Endometrium (tissue), 2 donors: ENCODE data around the gene S100A10.

Experiments used
- FAIRE-seq: peaks from 2 replicates; lab custom pipeline; 2012; peaks lifted over from hg19 to GRCh38; lab: Jason Lieb, UNC
- donor health status: control.
- donor health status: control.

The S100A10 gene

DNA sequence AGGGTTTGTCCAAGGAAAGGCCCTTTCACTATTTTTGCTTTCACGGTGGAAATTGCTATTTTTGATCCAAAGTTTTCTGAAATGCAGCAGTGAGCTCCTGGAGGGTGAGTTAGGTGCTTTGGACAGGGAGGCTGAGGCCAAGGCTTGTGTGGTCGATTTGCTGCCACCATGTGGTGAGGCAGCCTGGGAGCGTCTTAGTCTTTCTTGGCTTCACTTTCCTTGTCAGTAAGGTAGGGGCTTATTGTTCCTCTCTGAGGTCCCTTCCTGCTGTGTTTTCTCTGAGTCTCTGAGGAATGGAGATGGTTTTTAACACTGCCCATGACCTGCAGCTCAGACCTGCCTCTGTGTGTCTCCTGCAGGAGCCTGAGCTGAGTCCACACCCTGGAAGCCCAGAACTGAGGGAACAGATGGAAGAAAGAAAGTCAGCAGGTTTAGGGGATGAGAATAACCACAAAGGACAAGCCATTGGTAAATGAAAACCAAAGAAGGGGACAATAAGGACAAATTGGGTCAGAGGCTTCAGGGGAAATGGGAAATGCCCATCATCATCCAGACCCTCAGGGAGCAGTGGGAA, 20.1 kb upstream of the S100A10 start:
- FAIRE-seq: no peak

GRCh38 chr1:152009691-152010090, 16.0 kb upstream of the S100A10 start:
- no peak for FAIRE-seq

DNA sequence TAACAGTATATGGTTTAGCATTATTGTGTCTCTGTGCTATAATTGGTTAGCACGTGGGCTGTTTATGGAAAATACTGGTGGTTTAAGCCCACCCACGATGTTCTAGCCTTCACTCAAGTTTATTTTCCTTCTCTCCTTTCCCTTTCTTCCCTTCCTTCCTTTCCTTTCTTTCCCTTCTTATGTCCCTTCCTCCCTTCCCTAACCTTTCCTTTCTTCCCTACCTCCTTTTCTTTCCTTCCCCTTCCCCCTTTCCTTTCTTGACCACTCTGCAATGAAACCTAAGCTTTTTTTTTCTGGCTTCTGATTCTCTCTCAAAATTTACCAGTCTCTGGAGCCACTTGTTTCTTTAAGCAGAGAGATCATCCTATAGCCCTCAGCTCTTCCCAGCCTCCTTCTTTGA, 13.4 kb upstream of the S100A10 start:
- FAIRE-seq: no peak

GRCh38 chr1:152005360-152005912, 11.8 kb upstream of the S100A10 start:
- FAIRE-seq: no peak

- no peak for FAIRE-seq
Observed at GRCh38 chr1:152003846-152004442, 10.3 kb upstream of the S100A10 start.

- FAIRE-seq: no peak
Observed at GRCh38 chr1:152002960-152003359, 9.3 kb upstream of the S100A10 start.

DNA sequence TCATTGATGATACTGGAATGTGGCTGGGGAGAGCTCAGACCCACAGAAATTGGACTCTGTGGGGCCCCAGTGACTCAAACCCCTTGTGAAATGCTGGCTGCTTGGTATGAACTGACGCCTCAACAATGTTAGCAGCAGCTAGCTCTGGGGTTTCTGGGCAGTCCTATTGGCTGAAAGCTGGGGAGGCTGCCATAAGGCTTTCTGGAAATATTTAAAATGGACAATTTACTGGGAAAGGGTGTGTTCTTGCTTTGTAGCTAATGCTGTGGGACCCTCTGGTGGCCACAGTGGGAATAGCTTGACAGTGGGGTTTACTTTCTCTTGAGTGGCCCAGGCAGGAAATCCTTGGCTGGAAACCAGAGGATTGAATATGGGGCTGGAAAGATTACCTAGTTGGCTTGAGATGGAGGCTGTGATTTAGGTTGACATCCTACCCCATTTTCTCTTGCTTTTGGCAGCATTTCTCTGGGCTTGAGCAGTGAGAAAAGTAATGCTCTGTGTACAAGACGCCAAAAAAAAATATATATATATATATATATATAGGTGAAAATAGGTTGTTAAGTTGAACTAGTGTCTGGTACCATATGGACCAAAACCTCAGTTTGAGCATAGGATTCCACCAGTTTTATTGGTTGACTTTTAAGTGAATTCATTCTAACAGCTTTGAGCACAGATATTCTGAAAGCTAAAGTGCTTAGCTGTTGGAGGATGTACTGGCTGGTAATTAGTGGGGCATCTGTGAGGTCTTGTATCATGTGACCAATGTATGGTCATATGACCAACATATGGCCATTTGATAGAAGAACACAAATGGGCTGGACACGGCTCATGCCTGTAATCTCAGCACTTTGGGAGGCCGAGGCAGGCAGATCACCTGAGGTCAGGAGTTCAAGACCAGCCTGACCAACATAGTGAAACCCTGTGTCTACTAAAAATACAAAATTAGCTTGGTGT, 8.2 kb upstream of the S100A10 start:
- no peak for FAIRE-seq

GRCh38 chr1:152000964-152001630, 7.4 kb upstream of the S100A10 start:
- FAIRE-seq: no peak

GRCh38 chr1:151998611-151999362, 5.1 kb upstream of the S100A10 start:
- FAIRE-seq: no peak

GRCh38 chr1:151997284-151997570, 3.6 kb upstream of the S100A10 start:
- FAIRE-seq: no peak

DNA sequence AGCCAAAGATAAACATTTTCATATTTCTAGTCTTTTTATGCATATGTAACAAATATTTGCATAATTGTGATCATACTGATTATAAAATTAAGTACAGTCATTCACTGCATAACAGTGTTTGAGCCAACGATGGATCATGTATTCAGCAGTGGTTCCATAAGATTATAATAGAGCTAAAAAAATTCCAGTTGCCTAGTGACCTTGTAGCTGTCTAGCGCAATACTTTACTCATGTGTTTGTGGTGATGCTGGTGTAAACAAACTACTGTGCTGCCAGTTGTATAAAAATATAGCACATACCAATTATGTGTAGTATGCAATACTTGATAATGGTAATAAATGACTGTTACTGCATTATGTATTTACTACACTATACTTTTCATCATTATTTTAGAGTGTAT, 2.1 kb upstream of the S100A10 start:
- no peak for FAIRE-seq

DNA sequence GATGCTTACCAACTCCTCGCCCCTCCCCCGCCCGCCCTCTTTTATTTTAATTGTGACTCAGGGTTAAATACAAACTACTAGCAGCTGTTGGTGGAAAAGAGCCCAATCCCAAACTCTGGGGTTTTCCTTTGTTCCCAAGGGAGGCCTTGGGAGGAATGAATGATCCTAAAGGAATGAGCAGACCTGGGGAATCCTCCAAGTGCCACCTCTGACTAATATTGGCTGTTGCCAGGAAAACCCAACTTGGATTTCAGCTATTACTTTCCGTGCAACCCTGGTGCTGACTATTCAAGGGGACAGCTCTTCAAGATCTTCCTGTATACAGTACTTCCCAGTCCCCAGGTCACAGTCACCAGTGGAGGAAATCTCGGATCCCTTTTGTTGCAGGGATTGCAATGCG, 1.3 kb upstream of the S100A10 start:
- no peak for FAIRE-seq

DNA sequence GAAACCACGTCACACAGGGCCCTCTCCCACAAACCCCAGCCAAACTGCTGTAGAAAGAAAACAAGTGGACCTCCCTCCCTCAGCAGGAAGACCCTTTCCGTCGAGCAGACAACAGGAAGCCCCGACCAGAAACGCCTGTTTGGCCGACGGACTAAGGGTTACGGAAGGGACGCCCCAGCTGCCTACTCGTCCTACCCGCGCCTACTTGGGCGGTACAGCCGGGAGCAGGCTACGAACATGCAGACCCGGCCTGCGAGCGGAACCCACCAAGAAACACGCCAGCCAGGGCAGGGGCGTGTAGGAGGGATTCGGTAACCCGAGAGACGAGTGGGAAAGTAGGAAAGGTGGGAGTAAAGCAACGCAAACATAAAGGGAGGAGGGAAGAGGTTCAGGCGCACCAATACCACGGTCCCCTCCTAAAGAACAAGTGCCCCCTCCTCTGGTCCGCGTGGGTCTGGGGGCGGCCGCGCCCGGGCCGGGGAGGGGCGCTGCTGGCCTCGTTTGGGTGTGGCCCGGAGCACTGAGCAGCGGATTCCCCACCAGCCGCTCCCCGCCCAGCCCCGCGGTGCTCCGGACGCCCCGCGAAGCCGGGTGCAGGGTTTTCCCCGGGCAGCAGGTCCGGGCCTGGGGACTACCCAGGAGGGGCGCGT, 450 bp downstream of the S100A10 start:
- no peak for FAIRE-seq

- FAIRE-seq: no peak
Observed at GRCh38 chr1:151992303-151993083, 1.2 kb downstream of the S100A10 start.

- no peak for FAIRE-seq
Observed at GRCh38 chr1:151991663-151992302, 1.9 kb downstream of the S100A10 start.

- no peak for FAIRE-seq
Observed at GRCh38 chr1:151990856-151991198, 2.8 kb downstream of the S100A10 start.

DNA sequence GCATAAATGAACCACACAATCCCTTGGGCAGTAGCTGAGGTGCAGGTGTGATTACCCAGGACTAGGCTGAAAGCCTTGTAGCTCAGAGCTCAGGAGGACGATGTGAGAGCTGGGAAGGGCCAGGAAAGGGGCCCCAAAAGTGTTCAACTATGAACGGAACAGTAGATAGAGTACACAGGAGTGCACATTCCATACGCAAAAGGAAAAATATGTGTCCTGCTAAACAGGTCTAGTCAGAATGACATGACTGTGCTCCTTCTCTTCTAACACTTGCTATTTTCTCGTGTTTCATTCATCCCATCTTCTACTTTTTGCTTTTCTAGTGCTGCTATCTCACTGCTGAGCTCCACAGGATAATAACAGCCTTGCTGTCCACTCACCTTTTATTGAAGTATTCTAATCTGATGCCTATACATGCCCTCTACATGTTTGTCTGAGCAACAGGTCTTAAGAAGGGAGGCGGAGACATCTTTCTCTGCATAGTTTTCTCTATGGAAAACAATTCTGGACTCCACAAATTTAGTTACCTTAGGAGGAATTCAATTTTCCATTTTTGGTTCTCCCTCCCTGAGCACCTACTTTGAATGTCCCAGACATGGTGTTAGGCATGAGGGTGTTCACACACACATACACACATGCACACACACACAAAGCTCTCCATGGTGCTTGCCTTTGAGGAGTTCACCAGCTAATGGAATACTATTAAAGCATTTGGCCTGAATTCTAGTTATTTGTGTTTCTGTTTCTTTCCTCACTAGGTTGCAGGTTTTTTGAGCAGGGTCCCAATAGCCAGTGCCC, 3.4 kb downstream of the S100A10 start:
- no peak for FAIRE-seq

GRCh38 chr1:151989211-151989862, 4.3 kb downstream of the S100A10 start:
- FAIRE-seq: no peak
